GM19455 (cell line): Measurements from ENCODE around the gene TLE4.

Experiments used
- ATAC-seq: cut with Tn5 transposase; IDR thresholded peaks from one replicate; pipeline ENCODE4 v1.9.1; 2021; ENCODE audit not compliant: unreplicated experiment

TLE4 gene

DNA sequence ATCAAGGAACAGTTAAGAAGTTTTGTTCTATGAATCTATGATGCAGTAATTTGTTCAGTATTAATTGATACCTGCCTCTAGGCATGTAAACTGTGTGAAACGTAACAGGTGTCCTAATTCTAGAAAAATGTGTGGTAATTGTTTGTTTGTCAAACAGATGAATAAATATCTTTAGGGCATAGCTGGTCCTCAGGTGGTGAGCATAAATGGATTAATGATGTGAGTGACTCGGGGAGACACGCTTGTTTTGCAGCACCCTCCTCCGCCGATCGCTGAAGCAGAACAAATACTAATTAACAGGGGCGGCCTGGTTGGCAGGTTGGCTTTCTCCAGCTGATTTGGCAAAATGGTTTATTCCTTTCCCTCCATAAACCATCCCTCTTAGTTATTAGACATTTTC lies 88.8 kb downstream of the TLE4 start:
- ATAC-seq: no peak

DNA sequence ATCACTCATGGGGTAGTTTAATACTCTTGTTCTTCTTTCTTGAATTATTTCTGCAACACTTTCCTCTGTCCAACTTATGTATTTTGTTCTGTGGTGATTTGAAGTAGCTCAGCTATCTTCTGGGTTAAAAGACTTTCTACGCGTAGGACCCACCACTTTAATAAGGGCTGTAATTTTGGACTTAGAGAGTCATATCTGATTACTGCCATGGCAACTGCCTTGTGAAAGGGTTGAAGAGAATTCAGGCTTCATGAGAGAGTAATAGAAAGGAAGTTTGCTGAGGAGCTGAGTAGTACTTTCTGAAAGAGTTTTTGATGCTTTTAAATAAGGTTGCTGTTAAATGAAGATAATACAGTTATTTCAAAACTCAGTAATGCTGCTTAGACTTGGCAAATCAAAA lies 89.5 kb downstream of the TLE4 start:
- ATAC-seq: no peak

DNA sequence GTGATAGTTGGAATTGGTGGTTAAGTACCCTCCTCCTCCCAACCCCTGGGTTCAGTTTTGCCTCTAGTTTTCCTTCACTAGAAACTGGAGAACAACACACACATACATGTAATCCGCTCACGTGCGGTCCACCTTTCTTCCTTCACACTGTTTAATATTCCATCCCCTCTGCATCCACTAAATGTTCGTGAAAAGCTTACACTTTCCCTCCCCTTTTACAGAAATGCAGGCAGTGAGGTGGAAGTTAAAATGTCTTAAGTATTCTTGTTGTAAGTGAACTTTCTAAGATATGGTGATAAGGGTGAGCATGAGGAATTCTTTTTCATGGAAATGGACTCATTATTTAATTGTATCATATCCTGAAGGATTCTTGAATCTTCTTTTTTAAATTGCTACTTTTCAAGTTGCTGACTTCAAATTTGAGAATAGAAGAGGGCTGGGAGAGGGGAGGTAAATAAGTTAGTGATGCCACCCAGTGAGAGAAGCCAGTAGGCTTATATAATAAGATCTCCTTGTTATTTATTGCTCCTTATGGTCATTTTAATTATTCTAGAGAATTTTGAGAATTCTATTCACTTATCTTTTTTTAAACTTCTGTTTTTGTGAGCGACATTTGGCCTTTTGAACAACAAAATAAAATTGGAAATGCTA lies 90.2 kb downstream of the TLE4 start:
- no peak for ATAC-seq

DNA sequence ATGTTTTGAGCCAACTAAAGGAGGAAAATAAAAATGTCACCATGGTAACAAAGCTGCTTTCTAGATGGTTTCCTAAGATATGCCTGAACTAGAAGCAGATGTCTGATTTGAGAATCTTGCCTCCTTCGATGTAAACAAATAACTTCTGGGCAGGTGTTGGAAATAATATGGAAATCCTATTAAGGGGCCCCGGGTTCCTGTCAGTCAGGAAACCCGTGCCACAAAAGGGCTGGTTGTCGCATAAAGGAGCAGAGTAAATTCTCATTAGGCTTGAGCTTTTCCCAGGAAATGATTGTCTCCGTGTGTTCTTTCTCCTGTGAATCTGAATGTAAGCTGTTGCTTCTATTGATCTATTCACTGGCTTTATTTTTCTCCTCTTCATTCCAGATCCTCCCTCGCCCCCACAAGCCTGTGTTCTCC lies 90.8 kb downstream of the TLE4 start:
- no peak for ATAC-seq

DNA sequence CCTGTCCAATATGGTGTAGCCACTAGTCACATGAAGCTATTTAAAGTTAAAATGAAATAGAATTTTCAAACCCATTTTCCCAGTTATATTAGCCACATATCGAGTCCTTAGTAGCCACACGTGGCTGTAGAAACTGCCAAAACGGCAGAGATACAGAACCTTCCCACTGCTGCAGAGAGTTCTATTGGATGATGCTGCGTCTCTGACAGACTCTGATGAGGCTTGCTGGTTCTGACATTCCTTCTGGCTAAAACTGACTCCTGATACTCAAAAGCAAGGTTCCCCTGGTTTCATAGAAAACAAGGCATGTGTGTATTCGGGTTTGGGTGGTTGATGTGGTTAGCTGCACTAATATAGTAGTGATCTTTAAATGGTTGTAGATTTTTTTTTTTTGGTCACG lies 91.5 kb downstream of the TLE4 start:
- no peak for ATAC-seq

DNA sequence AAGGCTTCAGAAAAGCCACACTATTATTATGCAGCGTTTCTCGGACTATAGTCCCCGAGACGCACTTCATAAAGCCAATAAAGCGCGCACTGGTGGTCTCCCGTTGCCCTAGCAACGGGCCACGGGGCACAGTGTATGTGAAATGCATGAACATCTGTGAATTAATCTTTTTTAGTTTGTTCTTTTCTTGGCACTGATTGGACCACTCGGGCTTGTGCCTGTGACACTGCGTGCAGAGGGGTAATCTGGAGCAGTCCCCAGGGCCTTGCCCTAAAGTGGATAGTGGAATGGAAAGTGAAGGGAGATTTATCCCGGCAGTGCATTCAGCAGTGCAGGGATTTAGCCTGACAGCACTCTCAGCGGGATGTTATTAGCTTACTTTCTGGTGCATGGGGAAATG lies 92.1 kb downstream of the TLE4 start:
- ATAC-seq: no peak

DNA sequence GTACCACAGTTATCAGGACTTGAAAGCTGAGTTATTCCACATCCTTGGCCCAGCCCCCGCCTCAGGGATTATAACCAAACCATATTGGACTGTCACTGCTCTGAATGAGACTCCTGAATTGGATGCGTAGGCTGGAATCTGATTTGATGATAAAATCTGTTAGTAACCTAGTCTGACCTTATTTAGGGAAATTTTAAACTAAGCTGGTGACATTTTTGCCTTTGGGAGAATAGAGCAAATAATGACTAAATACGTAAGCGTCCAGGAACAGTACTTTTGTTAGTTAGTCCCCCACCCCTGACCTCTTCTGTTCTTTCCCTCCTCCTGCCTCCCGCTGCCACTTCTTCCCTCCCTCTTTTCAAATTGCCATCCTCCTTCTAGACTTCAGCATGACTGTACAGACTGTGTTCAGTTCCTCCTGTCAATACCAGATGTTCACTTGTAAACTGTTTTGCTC lies 92.6 kb downstream of the TLE4 start:
- ATAC-seq: no peak

DNA sequence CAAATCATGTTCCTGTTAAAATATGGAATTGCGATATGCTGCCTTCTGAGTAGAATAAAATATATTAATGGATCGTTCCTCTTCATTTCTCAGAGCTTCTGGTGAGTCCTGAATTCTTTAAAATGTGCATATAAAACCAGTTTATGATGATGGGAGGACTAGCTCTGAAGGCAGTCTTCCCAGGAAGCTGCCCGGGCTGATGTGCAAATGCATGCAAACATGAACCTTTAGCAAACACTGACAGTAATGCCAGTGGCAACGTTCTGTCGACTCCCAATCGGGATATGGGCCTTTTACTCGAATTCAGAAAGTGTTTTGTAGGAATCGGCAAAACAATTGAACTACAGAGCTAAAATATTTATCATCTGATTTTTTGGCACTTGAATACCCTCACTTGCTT lies 93.6 kb downstream of the TLE4 start:
- ATAC-seq: no peak

DNA sequence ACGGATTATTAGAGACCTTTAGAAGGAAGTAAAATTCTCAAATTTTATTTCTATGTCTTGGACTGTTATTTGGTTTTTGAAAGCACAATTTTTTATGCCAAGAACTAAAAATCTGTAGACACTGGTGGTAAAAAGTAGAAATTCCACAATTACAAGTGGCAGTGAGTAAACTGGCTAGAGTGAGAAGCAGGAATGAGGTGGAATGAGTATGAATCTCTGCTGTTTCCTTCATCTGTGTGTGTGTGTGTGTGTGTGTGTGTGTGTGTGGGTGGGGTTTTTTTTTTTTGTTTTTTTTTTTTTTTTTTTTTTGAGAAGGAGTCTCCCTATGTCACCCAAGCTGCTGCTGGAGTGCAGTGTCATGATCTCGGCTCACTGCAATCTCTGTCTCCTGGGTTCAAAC lies 94.2 kb downstream of the TLE4 start:
- no peak for ATAC-seq

DNA sequence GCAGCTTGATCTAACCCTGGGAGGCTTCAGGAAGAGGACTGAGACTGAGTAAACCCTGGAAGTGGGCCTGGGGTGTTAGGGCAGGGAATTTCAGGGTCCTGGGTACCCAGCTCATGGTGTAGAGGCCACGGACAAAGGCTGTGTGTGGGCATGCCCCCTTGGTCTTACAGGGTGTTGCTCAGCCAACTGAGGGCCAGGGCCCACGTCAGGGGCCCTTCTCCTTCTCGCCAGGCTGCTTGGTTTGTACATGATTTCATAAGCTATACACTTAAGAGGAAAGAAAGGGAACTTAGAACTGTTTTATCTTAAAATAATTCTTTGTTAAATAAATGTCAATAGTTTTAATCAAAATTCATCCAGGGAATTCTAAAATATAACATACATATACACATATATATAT lies 95.4 kb downstream of the TLE4 start:
- ATAC-seq: no peak

DNA sequence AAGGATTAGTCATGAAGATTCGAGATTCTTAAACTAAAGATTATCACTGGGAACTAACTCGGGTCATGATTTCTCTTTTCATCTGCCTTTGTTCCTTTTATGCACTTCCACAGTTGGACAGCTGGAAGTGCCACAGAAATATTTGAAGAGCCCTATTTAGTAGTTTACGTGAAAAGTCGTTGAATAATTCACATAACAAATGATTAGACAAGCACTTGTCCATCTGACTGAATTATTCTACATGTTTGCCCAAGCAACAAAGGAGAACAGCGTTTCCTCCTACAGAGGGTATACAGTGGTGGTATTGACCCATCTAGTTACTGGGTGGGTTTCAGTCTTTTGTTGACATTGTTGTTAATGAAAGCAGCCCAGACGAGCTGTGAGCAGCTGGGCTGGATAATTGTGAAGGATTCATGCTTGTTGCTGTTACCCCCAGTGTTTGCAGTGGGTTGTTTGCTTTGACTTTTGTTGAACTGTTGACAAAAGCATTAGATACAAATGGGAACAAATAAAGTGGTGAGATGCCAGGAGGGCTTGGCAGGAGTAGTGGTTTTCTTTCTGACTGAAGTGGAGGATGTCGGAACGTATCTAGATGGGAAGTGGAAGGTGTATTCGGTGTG lies 96.2 kb downstream of the TLE4 start:
- no peak for ATAC-seq

DNA sequence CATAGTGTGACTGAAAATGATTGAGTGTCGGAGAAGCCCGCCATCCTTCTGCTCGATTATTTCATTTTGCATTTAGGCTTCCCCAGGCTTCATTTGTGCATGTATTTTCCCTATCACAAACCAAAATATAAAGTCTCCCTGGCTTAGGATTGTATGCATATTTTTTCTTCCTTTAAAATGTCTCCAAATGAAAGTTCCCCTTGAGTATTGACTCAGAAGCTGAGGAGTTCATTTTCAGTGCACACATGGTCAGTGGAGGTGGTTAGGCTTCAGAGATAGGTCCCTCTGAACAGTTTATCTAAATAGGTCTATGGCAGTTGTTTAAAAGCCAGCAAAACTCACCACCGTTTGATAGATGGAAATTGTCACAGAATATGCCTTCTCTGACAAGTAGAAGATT lies 97.2 kb downstream of the TLE4 start:
- no peak for ATAC-seq

DNA sequence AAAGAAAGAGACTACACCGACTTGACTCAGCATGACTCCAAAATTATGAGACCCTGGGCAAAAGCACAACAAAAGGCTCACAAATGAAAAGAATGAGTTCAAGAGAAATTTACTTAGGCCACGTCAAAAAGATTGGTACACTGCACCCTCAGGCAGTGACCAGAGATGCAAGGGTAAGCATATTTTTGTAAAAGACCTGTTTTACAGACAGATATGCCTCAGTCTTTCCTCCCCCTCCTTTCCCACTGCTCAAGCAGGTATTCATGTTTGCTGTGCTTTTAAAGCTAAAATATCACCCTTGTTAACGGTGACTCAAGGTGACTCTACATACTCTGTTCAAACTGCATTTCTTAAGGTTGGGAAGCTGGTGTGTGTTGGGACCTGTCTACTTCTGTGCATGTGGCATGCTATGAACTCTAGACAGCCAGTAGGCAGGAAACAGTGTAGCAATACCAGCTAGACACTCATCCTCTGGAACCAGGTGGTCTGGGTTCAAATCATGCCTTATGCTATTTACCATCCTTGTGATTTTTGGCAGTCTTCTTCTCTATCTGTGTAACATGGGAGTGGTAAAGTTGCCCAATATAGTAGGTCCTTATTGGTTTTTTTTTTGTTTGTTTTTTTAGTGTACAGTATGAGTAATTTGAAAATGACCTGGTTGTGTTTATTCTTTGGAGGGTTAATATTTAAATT lies 98.7 kb downstream of the TLE4 start:
- no peak for ATAC-seq

DNA sequence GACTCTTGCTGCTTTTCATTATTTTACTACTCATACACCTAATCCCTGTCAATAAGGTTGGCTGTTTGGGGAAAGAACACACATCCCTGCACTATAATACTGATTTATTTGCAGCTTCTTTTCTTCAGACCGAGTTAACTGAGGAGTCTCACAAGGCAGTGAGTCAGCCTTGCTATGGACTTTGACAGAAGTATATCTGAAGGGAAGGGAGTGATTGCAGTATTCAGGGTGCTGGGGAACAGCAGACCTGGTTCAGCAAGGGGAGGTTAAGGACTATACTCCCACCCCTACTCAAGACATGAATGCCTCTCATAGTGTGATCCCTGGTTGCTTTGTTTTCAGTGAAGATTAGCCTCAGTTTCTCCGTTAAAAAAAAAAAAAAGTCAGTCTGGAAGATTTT lies 99.8 kb downstream of the TLE4 start:
- ATAC-seq: no peak

DNA sequence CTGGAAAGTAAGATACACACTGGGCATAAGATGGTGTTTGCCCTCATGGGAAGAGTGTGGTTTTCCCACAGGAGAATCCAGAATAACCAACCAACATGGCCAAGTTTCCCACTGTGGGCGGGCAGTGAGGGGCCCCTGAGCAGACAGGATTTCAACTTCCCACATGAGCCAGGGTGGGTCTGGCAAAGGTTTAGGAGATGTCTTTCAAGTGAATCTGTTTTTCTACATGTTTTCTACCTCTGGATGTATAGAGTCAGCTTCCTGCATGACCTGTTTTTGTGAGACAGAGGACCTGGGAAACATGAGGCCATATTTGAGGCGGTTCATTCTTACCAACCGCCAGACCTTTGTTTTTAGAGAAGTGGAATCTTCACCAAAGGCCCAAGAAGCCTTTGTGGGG lies 100.5 kb downstream of the TLE4 start:
- no peak for ATAC-seq

DNA sequence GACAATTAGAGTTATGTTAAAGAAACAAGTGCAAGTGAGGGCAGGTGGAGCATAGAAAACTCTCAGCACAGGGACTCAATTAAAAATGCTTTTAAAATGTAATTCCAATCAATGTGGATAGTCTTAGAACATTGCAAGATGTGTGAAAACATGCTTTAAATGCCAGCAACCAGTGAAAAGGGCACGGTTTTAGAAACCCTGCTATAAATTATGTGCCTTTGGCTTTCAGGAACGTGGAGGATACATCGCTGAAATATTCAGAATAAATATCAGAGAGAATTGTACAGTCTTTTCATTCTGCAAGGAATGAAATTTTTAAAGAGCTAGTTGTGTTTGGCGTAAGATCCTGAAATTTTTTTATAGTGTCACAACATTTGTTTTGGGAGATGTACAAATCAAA lies 101.1 kb downstream of the TLE4 start:
- no peak for ATAC-seq

DNA sequence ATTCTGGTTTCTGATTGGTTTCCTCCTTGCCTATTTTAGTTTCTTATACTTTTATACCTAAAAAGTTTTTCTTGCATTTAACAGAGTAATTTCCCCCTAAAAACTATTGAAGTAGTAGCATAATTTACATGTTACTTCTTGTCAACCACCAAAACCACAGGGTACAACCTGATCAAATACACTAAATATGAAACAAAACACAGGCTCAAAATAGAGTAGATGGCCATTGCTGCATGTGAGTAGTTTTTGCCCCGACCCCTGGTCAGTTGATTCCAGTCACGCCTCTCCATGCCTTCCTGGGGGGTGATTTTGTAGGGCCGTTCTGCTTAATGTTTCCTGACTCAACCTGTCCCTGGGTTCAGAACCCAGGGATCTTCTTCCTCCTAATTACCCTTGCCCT lies 101.8 kb downstream of the TLE4 start:
- peak; percentile 74 for ATAC-seq

DNA sequence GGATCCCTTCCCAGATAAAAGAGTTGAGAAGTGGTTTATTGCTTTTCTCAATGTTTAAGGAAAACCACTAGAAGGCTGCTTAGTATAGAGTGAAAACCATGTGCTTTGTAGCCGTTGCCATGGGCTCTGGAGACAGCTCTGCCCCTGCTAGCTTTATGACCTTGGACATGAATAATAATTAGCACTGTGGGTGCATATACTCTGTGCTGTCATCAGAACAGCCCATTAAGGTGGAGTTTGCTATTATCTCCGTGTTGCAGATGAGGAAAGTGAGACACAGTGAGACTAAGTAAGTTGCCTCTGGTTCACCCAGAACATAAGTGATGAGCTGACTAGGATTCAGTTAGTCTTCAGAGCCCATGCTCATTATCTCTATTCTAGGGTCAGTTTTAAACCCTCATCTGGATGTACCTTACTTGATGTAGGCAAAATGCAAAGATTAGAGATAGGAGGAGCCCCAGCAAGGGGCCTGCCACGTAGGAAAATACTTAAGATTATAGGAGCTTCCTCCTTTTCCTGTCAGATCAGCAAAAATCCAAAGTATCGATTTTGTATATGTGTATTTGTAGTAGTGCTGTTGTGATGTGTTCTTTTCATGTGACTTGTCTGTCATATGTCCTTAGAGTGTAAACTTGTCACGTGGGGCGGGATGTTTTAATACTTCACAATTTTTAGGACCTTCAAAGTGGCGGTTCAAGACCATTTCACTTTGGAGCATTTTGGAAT lies 102.5 kb downstream of the TLE4 start:
- ATAC-seq: peak; percentile 50

DNA sequence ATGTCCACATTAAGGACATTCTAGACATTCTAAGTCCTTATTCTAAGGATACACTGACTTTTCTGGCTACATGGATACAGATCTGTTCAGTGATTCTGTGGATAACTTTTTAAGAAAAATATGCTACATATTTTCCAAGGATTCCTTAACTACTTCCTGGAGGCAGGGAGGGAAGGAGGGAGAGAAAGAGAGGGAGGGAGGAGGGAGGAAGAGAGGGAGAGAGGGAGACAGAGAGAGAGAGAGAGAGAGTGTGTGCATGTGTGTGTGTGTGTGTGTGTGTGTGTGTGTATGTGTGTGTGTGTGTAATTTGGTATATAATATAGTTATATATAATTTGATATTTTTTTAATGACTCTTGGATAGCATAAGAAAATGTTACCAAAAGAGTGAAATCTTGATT lies 109.8 kb downstream of the TLE4 start:
- ATAC-seq: no peak

DNA sequence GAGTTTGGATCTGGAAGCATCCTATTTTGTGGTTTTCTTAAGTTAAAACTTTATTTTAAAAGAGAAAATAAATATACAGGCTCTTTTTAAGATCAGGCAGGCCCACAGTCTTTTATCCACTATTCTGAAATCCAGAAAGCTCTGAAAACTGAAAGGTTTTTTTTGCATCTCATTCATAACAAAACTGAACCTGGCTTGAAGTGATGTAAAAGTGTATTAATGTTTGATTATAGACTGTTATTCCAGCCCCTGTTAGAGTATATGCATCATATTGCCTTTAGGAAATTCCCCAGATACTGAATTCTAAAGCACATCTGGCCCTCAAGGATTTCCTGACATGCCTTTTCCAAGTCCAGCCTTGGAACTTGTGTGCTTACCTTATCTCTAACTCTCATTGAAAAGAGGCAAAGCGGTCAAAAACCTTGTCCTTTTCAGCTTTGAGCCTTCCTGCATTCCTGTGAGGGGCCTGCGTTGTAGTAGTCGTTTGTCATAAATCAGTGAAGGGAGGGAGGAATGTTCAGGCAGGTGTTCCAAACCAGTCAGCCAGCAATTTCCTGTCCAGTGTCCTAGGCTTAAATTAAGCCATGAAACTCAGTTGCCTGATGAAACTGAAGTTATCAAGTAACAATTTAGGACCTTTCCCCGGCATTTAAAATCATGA lies 110.4 kb downstream of the TLE4 start:
- no peak for ATAC-seq

DNA sequence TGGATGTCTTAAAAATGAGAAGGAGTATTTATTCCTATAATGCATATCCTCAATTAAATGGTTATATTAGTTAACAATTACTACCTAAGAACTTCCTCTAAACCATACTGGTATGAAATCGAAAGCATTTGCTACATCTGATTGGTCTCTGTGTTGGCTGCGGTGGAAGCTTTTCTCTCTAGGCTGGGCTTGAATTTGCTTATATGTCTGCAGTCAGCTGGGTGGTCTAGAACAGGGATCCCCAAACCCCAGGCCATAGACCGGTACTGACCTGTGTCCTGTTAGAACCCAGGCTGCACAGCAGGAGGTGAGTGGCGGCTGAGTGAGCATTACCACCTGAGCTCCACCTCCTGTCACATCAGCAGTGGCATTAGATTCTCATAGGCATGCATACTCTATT lies 112.3 kb downstream of the TLE4 start:
- no peak for ATAC-seq
